HG03175 (cell line): Measurements from ENCODE around the gene NKTR.

Experiments used
- ATAC-seq: cut with Tn5 transposase; IDR thresholded peaks from one replicate; pipeline ENCODE4 v1.9.1; 2021; ENCODE audit warnings: mild to moderate bottlenecking, moderate library complexity; ENCODE audit not compliant: unreplicated experiment

Gene NKTR

DNA sequence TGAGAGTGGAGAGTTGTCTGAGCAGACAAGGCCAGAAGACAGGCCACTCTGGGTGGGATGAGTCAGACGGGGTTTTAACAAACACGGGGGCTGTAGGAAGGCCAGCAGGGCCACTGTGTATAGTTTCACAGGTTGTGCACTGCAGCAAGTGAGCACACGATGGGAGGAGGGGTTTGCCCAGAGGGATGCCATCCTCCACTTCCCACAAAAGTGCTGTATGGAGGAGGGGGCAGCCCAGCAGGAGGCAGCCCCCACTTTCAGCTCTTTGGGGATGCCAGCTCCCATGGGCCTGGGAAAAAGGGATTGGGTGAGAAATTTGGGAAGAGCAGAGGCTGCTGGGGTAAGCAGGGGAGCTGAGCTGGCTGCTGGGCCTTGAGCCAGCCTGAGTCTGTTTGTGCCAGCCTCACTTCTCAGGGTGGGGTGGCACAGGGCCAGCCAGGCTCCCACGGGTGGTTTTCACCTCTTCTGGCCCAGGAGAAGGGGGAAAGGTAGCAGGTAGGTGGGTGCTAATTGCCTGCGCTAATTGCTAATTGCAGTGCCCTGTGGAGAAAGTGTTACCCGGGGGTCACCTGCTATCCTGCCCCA is 59.7 kb downstream of the NKTR start:
- no peak for ATAC-seq

DNA sequence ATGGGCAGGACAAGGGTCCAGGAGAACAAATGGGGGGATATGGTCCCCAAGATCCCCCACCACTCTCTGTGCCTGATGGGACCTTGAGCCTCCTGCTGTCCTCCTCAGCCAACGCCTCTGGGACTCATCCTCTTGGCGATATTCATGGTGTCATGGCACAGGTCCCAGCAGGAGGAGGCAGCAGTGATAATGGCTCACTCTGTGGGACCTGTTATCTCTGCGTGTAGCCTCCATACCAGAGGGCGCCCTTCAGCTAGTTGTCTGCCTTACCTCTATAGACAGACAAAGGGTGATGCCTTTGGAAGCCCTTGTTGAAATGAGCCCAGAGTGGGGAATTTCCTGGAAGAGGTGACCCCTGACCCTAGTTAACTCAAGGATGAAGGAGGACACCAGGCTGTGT is 60.4 kb downstream of the NKTR start:
- ATAC-seq = no peak

DNA sequence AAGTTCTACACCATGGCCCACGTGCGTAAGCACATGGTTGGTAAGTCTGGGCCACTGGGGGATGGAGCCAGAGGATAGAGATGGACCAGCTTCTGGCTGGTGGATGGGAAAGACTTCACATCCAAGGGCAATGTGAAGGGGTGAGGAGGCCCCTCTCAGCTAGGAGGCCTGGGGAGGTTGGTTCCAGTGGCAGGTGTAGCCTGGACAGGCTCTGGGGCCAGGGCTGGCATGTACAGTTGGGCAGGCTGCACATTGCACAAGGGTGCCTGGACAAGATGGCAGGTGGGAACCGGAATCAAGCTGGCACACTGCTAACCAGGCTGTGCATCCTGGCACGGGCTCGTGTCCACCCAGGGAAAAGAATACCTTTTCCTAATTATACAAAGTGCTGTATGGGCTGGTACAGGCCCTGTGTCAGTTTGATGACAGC is 61.1 kb downstream of the NKTR start:
- ATAC-seq = no peak

DNA sequence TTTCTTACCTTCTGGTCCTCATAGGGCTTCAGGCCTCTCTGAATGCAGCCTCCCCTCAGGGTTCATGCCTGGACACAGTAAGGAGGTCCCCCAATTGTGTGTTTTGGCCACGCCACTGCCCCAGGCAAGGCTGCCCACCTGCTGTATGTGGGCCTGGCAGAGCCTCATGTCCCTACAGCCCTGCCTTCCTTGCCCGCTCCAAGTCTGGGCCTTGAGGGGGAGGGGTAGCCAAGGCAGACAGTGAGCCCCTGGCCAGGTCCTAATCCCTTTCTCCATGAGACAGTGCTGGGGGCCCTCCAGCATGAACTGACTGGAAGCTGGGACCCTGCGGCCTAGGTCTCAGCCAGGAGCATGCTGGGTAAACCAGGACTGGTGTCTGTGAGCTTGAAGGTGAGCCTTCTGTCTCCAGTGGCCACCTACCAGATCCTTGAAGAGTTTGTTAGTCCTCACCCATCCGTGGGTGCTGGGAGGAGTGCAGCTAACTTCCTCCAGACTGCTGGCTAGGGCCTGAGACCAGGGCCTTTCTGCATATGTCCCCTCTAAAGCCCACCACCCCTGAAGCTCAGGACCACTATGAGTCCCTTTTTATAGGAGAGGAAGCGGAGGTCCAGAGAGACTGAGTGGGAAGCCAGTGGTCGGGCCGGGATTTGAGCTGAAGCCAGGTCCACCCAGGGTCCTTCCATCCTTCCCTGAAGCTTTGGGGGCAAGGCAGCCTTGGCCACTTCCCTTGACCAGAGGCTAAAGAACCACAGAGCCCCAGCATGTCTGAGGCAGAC is 61.7 kb downstream of the NKTR start:
- no peak for ATAC-seq

DNA sequence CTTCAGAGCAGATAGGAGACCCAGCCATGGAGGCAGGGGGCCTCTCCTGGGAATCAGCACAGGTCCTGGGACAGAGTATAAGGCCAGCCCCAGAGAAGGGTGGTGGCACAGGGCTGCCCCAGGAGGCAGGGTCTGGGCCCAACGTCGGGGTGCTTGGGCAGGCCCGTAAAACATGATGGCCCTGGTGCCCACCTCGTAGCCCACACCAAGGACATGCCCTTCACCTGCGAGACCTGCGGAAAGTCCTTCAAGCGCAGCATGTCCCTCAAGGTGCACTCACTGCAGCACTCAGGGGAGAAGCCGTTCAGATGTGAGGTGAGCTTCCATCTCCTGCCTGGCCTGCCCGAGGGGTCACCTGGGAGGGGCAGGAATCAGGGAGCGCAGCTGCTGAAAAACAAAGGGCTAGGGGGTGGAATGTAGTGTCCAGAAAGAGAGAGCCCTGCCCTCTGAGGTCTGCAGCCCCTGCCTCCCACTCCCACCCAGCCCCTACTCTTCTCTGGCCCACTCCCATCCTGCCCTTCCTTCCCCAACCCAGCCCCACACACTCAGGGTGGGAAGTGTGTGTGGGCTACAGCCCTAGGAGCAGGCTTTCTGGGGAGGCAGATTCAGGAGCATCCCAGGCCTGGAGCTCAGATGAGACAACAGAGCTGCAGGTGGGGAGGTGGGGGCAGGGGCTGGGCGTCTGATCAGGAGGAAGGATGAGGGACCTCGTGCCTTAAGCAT is 62.5 kb downstream of the NKTR start:
- ATAC-seq = no peak

DNA sequence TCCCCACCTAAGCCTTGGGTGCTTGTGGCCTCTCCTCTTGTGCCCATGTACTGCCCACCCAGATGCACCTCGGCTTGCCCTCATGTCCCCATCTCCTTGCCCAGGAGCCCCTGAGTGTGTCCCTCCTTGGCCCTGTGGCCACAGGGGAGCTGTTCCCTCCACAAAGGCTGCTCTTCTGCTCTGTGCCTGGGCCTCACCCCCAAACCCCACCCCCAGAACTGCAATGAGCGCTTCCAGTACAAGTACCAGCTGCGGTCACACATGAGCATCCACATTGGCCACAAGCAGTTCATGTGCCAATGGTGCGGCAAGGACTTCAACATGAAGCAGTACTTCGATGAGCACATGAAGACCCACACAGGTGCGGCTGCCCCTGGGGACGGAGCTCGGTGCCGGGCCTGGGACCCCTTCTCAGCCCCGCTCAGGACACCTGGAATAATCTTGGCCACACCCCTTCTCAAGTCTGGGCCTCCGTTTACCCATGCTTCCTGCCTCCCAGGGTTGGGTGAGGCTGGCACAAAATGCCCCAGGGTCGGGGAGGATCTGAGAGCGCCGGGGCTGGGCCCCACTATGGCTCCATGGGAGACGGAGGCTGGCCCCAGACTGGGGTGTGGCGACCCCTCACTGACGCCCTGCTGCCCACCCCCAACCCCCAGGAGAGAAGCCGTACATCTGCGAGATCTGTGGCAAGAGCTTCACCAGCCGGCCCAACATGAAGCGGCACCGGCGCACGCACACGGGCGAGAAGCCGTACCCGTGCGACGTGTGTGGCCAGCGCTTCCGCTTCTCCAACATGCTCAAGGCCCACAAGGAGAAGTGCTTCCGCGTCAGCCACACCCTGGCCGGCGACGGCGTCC is 63.3 kb downstream of the NKTR start:
- ATAC-seq = no peak

DNA sequence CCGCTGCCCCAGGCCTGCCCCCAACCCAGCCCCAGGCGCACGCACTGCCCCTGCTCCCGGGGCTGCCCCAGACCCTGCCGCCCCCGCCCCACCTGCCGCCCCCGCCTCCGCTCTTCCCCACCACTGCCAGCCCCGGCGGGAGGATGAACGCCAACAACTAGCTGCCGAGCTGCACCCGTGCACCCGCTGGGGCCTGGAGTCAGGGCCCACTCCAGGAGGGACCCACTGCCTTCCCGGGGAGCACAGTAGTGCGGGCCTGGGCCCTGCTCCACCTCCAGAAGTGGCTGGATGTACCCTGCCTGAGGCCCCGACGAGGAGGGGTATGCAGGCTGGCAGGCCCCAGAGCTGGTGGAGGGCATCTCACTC is 63.9 kb downstream of the NKTR start:
- no peak for ATAC-seq

DNA sequence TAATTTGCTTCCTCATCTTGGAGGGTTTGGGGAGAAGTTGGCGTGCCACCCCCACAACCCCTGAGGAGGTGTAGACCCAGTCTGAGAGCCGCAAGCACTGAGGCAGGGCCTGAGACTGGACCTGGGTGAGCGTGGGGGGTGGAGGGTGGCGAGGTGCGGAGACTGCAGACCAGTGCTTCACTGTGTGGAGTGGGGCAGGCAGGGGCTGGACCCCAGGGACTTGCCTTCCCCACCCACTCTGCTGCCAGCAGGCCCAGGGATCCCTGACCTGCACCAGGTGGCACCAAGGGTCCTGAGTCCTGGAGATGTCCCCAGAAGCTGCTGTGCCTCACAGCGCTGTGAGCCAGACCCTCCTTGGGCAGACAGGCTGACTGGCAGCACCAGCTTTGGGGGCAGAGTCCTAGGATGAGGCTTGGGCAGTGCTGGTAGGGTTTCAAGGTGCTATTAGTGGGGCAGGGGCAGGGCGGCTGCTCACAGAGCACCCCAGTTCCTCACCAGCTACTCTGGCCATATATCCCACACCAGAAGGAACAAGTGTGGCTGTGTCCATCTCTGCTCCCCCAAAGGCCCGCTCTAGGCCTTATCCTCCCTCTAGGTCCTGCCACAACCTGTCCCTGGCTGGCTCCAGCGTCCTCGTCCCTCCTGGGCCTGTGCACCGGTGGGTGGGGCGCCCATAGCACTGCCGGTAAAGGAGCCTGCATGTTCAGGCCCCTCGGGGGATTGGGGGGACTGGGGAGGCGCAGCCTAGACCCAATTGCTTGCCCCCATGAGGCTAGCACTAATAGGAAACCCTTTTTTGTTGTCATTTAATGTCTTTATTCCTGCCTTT is 64.8 kb downstream of the NKTR start:
- no peak for ATAC-seq

DNA sequence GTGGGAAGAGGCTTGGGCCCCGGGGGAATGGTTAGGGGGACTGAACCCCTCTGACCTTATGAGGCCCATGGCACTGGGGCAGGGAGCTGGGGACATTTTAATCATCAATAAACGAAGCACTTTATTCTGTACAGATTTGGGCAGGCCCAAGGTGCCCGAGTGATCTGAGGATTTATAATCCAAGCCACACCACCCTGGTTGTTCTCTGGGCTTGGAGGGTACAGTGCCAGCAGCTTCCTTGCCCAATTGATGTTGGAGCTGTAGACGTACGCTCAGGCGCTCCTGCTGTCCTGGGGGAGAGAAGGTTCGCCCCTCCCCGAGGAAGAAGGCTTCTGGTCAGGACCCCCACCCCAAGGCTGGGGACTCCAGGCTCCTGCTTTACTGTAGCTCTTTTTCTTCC is 65.5 kb downstream of the NKTR start:
- ATAC-seq = no peak

DNA sequence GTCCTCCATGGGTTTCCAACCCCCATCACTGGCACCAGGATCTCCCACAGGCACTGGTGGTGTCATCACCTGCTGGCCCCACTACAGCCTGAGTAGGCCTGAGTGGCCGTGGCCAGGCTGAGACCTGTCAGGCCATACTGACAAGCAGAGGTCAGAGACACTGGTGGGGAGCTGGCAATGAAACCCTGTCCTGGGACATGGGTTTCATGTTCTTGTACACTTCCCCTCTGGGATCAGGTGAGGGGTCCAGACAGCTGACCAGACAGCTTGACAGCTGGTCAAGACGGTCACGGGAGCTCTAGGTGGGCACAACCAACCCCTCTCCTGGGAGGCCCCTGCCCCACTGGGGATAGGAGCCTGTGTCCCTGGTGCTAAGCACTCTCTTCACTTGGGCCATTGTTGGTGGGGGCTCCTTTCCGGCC is 66.1 kb downstream of the NKTR start:
- ATAC-seq = no peak

DNA sequence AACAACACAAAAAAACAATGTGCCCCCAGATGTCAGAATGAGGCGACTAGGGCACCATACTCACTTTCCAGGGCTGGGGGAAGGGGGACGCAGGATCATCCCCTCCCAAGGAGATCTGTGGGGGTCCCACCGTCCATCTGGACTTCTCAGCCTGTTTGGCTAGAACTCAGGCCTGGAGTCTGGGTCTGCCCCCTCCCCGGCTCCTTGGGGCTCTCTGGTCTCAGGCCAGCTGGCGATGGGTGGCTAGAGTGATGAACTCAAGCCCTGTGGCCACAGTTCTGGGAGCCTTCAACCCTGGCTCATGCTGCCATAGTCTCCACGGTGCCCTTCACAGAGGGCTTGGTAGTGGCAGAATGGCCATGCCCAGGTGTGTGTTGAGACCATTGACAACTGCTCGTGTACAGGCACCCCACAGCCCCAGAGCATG is 66.6 kb downstream of the NKTR start:
- ATAC-seq = no peak

DNA sequence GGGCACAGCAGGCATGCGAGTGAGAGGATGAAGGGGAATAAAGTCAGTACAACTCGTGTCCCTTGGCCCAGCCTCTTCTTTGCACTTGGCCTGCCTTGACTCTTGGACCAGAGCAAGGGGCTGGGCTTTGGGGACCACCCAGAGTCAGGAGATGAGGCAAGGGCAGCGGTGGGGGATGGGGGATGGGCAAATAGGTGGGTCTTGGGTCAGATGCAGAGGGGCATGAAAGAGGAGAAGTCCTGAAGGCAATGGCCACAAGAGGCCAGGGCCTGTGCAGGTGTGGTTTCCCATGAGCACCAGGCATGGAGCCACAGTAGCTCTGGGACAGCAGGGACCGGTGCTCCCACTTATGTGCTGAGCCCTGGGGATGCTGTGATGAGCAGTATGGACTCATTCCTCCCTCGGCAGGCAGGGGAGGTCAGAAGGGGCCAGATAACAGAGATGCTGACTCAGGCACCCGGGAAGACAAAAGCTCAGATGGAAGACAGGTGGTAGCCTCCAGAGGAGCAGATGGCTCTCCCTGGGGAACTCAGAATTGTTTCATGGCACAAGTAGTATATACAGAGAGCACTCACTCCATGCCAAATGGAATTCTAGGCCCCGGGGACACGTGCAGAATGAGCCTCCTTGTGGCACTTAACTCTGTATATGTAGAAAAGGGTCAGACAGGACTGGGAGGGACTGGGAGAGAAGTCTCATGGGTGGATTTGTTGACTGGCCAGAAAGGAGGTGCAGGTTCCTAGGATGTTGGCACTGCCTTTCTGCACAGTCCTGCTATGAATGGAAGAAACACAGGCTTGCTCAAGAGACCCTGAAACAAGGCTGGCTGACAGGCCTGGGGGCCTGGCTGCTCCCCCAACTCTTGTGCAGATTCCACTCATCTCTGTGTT is 67.3 kb downstream of the NKTR start:
- ATAC-seq = no peak

DNA sequence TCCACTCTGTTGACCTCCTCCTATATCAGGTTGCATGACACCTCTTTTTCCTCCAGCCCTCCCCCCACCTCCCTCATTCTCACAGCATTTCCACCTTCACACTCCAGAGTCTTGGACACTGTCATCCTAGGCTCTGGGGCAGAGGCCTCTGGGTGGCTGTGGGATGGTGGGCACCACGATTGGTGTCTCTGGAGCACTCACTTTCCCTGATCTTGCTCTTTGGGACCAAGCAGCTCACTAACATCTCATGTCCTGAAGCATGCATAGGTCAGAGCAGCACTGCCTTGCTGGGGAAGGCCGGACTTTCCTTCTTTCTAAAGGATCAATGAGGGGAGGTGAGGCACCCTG is 67.9 kb downstream of the NKTR start:
- ATAC-seq = no peak

DNA sequence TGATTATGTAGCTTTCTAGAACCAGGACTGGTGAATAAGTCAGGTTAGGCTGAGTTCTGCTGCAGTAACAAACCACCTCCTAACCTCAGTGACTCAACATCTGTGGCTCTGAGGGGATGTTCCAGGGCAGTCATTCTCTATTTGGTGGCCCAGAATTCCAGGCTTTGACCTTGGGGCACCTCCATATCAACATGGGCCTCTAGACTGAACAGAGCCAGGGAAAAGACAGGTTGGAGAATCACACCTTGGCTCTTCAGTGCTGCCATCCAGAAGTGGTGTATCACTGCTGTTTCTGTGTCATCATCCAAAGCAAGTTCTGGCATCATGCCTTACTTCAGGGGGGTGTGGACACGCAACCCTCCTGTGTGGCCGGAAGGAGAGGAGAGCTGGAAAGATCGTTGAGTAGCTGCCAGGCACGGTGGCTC is 68.3 kb downstream of the NKTR start:
- ATAC-seq = no peak

DNA sequence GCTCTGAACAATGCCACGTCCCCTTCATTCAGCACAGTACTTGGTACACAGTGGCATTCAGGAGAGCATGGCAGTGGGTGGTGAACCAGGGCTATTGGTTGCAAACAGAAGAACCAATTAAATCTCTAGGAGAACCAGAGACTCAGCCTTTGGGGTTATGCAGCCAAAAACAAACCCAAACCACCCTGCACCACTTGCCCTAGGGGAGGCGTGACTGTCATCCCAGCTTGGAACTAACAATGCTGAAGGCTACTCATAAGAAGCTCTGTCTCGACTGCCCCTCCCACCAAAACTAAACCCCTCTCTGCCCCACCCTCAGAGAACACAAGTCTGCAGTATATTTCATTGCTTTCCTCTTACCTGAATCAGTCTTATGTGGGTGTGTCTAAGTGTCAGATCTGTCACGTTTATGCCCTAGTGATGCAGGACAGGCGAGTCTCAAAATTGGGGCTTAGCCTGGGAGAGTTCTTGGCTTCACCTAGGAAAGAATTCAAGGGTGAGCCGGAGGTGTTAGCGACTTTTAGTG is 69.6 kb downstream of the NKTR start:
- ATAC-seq = no peak

DNA sequence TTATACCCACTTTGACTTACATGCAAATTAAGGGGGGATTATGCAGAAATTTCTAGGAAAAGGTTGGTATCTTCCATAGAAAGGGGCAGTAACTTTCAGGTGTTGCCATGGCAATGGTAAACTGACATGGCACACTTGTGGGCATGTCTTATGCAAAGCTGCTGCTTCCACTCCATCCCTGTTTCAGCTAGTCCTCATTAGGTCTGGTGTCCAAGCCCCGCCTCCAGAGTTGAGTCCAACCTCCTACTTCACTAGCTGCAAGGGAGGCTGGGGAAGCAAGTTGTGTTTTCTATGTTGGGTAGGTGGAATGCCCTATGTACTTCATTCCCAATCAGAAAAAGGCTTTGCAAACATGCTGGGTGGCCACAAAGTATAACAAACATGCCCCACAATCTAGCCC is 70.2 kb downstream of the NKTR start:
- ATAC-seq = no peak

DNA sequence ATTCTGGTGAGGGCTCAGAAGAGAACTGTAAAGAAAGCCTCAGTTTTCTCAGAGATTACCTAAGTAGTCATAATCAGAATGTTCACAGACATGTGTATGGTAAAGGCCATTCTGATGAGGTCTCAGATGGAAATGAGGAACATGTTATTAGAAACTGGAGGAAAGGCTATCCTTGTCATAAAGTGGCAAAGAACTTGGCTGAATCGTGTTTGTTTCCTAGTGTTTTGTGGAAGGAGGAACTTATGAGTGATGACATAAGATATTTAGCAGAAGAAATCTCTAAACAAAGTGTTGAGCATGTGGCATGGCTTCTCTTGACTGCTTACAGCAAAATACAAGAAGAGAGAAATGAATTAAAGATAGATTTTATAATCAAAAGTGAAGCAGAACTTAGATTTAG is 72.0 kb downstream of the NKTR start:
- ATAC-seq = no peak

DNA sequence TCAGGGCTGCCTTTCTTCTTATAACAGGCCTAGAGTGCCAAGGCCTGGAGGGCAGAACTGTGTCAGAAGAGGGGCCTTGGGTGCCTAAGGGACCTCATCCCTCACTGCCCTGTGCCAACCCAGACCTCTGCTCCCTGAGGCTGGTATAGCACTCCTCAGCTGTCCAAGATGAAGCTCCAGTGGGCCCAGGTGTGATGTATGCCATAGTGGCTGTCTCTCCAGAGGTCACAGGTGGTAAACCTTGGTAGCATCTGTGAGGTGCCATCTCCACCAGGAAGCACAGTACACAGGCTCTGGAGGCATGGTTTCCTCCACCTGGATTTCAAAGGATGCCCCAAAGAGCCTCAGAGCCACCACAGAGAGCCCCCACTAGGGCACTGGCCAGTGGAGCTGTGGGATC is 72.6 kb downstream of the NKTR start:
- ATAC-seq = no peak

DNA sequence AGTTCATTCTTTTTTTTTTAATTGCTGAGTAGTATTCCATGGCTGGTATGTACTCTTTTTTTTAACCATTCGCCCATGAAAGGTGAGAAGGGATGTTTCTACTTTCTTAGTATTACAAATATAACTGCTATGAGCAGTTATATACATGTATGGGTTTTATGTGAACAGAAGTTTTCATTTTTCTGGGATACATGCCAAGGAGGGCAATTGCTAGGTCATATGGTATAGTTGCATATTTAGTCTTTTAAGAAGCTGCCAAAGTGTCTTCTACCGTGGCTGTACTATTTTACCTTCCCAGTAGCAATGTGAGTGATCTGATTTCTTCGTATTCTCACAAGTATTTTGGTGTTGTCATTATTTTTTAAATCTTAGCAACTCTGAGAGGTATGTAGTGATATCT is 73.7 kb downstream of the NKTR start:
- no peak for ATAC-seq
